Measurements from ENCODE around the gene ATP8A2. TPM values are rescaled to one million over a fixed set of nuclear protein-coding genes. Genes with fewer than 3 reads are reported as not detected.
A peak's percentile ranks its signal among the peaks of the same experiment; 100 is the strongest.

Gene ATP8A2
- total RNA-seq, 2 donors from 2014 or later = 0.10 to 0.64 TPM

GRCh38 chr13:25902891-25903341 lies 531.1 kb downstream of the ATP8A2 start:
- DNase-seq = no peak
- H3K9me3 ChIP-seq = no peaks in the 10 kb centered on the region
- H3K27me3 ChIP-seq = no peaks in the 10 kb centered on the region
- intact Hi-C loops (cut with DNase I) = no loop called here
- H3K4me3 ChIP-seq = no peak overlapping the region
- no peak overlapping the region for H3K9ac ChIP-seq (ENCODE audit: low read depth in 2 of 2, low read length in 2 of 2)
- TF ChIP-seq CTCF (IDR thresholded peaks at IDR 0.05) = no peak
- H3K36me3 ChIP-seq = no peaks in the 10 kb centered on the region
- no peak overlapping the region for H3K27ac ChIP-seq
- H3K4me1 ChIP-seq = no peaks in the 10 kb centered on the region

GRCh38 chr13:25904830-25905229 lies 533.1 kb downstream of the ATP8A2 start:
- intact Hi-C loops (cut with DNase I) = no loop called here

GRCh38 chr13:25905611-25906010 lies 533.8 kb downstream of the ATP8A2 start:
- Histone ChIP-seq H3K4me3 (no peak overlapping the region), H3K27ac (no peak overlapping the region), H3K36me3 (no peaks in the 10 kb centered on the region), H3K9me3 (no peaks in the 10 kb centered on the region), H3K27me3 (no peaks in the 10 kb centered on the region), H3K9ac (ENCODE audit: low read depth in 2 of 2, low read length in 2 of 2) (no peak overlapping the region), H3K4me1 (no peaks in the 10 kb centered on the region)
- peak; percentile 22 for DNase-seq
- intact Hi-C loops (cut with DNase I) = no loop called here
- TF ChIP-seq CTCF (IDR thresholded peaks at IDR 0.05) = no peak

More at GRCh38 chr13:25904830-25905229, 533.1 kb downstream of the ATP8A2 start:
- no peaks in the 10 kb centered on the region for H3K36me3 ChIP-seq
- H3K9ac ChIP-seq (ENCODE audit: low read depth in 2 of 2, low read length in 2 of 2) = no peak overlapping the region
- H3K27me3 ChIP-seq = no peaks in the 10 kb centered on the region
- DNase-seq = no peak
- no peak overlapping the region for H3K4me3 ChIP-seq
- no peaks in the 10 kb centered on the region for H3K9me3 ChIP-seq
- no peaks in the 10 kb centered on the region for H3K4me1 ChIP-seq
- H3K27ac ChIP-seq = no peak overlapping the region
- TF ChIP-seq CTCF (IDR thresholded peaks at IDR 0.05) = no peak

- intact Hi-C loops (cut with DNase I) = no loop called here
- H3K9ac ChIP-seq (ENCODE audit: low read depth in 2 of 2, low read length in 2 of 2) = no peak overlapping the region
- H3K9me3 ChIP-seq = no peaks in the 10 kb centered on the region
- no peaks in the 10 kb centered on the region for H3K27me3 ChIP-seq
- DNase-seq = no peak
- H3K4me1 ChIP-seq = no peaks in the 10 kb centered on the region
- H3K4me3 ChIP-seq = no peak overlapping the region
- no peak for TF ChIP-seq CTCF (IDR thresholded peaks at IDR 0.05)
- no peak overlapping the region for H3K27ac ChIP-seq
- no peaks in the 10 kb centered on the region for H3K36me3 ChIP-seq
These were observed 534.5 kb downstream of the ATP8A2 start for GRCh38 chr13:25906191-25906661.

- Histone ChIP-seq H3K36me3 (no peaks in the 10 kb centered on the region), H3K27me3 (no peaks in the 10 kb centered on the region), H3K27ac (no peak overlapping the region), H3K9me3 (no peaks in the 10 kb centered on the region), H3K4me3 (no peak overlapping the region), H3K9ac (ENCODE audit: low read depth in 2 of 2, low read length in 2 of 2) (no peak overlapping the region), H3K4me1 (no peaks in the 10 kb centered on the region)
- no peak for TF ChIP-seq CTCF (IDR thresholded peaks at IDR 0.05)
- DNase-seq = no peak
- intact Hi-C loops (cut with DNase I) = no loop called here
These were observed 536.6 kb downstream of the ATP8A2 start for GRCh38 chr13:25908366-25908765.
